ENCODE measurements around the gene WNT9B.

GRCh38 chr17:46874906-46875305 lies 23.5 kb downstream of the WNT9B start:
- TF ChIP-seq REST (IDR thresholded peaks at IDR 0.05; ENCODE audit: low read depth) (no peak), TAF1 (IDR thresholded peaks at IDR 0.05; ENCODE audit: low read depth) (no peak), YY1 (IDR thresholded peaks at IDR 0.05; ENCODE audit: low read depth) (no peak), RAD21 (IDR thresholded peaks at IDR 0.05; ENCODE audit: low read depth) (no peak), EP300 (IDR thresholded peaks at IDR 0.05; ENCODE audit: borderline replicate concordance) (no peak)

Data from Ishikawa (cell line).